Measurements from ENCODE around the gene ASPDH. TPM values are rescaled to one million over a fixed set of nuclear protein-coding genes. Genes with fewer than 3 reads are reported as not detected.

Gene ASPDH
- total RNA-seq, 2 experiments from 2014 or later = not detected

DNA sequence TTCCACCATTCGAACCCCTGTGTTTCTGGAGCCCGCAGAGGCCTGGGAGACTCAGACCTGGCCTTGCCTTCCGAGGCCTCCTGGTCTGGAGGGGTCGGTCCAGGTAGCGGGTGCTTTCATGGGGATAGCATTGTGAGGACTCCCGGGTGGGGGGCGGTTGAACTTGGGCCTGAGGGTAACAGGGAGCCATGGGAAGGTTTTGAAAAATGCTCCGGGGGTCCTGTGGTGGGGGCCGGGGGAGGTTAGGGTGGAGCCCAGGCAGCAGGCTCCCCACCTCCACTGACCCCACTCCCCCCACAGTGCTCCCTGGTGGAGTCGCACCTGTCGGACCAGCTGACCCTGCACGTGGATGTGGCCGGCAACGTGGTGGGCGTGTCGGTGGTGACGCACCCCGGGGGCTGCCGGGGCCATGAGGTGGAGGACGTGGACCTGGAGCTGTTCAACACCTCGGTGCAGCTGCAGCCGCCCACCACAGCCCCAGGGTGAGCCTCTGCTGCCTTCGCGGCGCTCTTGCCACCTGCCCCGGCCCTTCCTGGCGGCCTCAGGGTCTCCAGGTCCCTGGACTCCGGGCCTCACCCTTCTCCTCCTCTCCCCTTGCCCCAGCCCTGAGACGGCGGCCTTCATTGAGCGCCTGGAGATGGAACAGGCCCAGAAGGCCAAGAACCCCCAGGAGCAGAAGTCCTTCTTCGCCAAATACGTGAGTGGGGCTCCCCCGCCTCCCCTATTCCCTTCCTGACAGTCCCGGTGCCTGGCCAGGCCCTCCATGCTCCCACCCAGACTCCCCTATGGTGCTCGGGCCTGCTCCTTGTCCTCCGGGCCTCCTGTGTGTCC is 33.2 kb downstream of the ASPDH start:
- intact Hi-C loops (cut with DNase I, micrococcal nuclease) = no loop called here
- H3K4me3 Mint-ChIP-seq = peak overlapping the region; percentile 31
- no peak overlapping the region for H3K27ac Mint-ChIP-seq
- ATAC-seq (ENCODE audit: poor library complexity) (no peak), DNase-seq (peak in 1 of 14 experiments; percentile 31)
- Histone ChIP-seq H3K27me3 (ENCODE audit: control insufficient read depth in 1 of 2, insufficient read depth in 2 of 2, low read length in 2 of 2) (no peaks in the 10 kb centered on the region), H3K9me3 (ENCODE audit: control insufficient read depth in 1 of 2, insufficient read depth in 1 of 2, low read length in 2 of 2) (peaks cover 0 to 6% of the 10 kb centered on the region in 2 experiments), H3K4me3 (ENCODE audit: low read length) (no peak overlapping the region), H3K36me3 (ENCODE audit: insufficient read depth, low read length) (peaks cover 52% of the 10 kb centered on the region), H3K4me1 (ENCODE audit: insufficient read depth, low read length) (peaks cover 43% of the 10 kb centered on the region), H3K27ac (ENCODE audit: low read depth in 1 of 2, low read length in 2 of 2) (no peak overlapping the region)
- H3K27me3 Mint-ChIP-seq = no peaks in the 10 kb centered on the region
- CTCF ChIA-PET = no interaction called here
- H3K36me3 Mint-ChIP-seq (ENCODE audit: low read depth) = peaks cover 75% of the 10 kb centered on the region
- peaks cover 22% of the 10 kb centered on the region for H3K4me1 Mint-ChIP-seq (ENCODE audit: low read depth)
- TF ChIP-seq, protein P1, sequence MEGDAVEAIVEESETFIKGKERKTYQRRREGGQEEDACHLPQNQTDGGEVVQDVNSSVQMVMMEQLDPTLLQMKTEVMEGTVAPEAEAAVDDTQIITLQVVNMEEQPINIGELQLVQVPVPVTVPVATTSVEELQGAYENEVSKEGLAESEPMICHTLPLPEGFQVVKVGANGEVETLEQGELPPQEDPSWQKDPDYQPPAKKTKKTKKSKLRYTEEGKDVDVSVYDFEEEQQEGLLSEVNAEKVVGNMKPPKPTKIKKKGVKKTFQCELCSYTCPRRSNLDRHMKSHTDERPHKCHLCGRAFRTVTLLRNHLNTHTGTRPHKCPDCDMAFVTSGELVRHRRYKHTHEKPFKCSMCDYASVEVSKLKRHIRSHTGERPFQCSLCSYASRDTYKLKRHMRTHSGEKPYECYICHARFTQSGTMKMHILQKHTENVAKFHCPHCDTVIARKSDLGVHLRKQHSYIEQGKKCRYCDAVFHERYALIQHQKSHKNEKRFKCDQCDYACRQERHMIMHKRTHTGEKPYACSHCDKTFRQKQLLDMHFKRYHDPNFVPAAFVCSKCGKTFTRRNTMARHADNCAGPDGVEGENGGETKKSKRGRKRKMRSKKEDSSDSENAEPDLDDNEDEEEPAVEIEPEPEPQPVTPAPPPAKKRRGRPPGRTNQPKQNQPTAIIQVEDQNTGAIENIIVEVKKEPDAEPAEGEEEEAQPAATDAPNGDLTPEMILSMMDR (IDR thresholded peaks at IDR 0.05) = no peak
- POLR2A ChIA-PET = interaction anchor here (1.8 kb wide), 1 partner anchor 31 kb away, joined by 7 read pairs; the partner anchor contains the start of gene JOSD2
- H3K9me3 Mint-ChIP-seq = no peaks in the 10 kb centered on the region

DNA sequence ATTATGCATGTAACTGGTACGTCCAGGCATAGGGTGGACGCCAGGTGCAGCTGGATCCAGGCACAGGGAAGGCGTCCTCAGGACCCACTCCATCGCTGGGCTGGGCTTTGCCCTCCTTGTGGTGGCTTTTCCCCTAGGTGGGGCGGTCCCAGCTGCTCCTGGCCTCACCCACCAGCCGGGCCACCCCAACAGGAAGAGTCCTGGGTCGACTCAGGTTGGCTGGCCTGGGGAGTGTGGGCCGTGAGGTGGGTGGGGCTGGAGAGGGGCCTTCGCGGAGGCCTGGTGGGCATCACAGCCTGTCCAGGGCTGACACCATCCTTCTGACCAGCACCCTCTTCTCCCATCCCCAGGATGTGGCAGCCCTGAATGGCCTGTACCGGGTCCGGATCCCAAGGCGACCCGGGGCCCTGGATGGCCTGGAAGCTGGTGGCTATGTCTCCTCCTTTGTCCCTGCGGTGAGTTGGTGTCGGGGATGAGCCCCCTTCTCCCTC is 33.9 kb downstream of the ASPDH start:
- POLR2A ChIA-PET = interaction anchor here (1.8 kb wide), 1 partner anchor 31 kb away, joined by 7 read pairs; the partner anchor contains the start of gene JOSD2
- H3K27ac Mint-ChIP-seq = no peak overlapping the region
- Histone ChIP-seq H3K36me3 (ENCODE audit: insufficient read depth, low read length) (peaks cover 52% of the 10 kb centered on the region), H3K4me1 (ENCODE audit: insufficient read depth, low read length) (peaks cover 43% of the 10 kb centered on the region), H3K27ac (ENCODE audit: low read depth in 1 of 2, low read length in 2 of 2) (no peak overlapping the region), H3K4me3 (ENCODE audit: low read length) (no peak overlapping the region), H3K9me3 (ENCODE audit: control insufficient read depth in 1 of 2, insufficient read depth in 1 of 2, low read length in 2 of 2) (peaks cover 0 to 6% of the 10 kb centered on the region in 2 experiments), H3K27me3 (ENCODE audit: control insufficient read depth in 1 of 2, insufficient read depth in 2 of 2, low read length in 2 of 2) (no peaks in the 10 kb centered on the region)
- peaks cover 70% of the 10 kb centered on the region for H3K36me3 Mint-ChIP-seq (ENCODE audit: low read depth)
- H3K4me3 Mint-ChIP-seq = no peak overlapping the region
- intact Hi-C loops (cut with DNase I, micrococcal nuclease) = loop anchor here in 1 of 2 experiments (5.0 kb wide), 1 partner anchor 113 kb away; the partner anchor contains the start of gene NAPSA
- CTCF ChIA-PET = interaction anchor here (0.8 kb wide), 1 partner anchor 123 kb away, joined by 4 read pairs; no protein-coding TSS in a partner anchor
- ATAC-seq (ENCODE audit: poor library complexity) = no peak
- H3K27me3 Mint-ChIP-seq = no peaks in the 10 kb centered on the region
- no peaks in the 10 kb centered on the region for H3K9me3 Mint-ChIP-seq
- H3K4me1 Mint-ChIP-seq (ENCODE audit: low read depth) = peaks cover 22% of the 10 kb centered on the region
- TF ChIP-seq, protein P1 (IDR thresholded peaks at IDR 0.05) = no peak
- DNase-seq = peak in 1 of 14 experiments; percentile 19

DNA sequence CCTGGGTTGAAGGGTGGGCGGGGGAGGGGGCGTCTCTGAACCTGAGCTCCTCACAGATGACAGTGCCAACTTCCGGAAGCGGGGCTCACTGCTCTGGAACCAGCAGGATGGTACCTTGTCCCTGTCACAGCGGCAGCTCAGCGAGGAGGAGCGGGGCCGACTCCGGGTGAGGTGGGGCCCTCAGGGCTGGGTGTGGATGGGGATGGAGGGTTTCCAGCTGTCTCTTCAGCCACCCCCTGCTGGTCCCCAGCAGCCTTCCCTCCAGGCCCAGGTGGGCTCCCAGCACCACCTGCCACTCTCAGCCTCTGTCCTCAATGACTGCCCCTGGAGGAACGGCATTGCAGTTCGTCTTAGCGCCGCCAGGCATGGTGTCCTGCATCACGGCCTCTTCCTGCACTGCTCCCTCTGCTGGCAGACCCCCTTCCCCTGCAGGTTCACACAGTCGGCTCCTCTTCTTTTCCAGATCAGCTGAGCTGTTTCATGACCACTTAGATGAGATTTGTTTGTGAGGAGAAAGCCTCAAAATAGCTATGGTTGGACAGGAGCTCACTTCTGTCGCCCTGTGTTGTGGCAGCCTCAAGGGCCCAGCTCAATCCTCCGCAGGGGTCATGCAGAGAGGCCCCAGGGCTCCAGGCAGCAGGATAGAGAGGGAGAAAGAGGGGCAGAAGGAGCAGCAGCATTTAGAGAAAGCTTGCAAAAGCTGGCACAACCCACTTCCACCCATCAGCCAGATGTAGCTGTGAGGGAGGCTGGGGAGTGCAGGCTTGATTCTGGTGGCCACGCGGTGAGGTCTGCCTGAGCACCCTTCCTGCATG is 34.6 kb downstream of the ASPDH start:
- peak in 2 of 14 experiments; percentile 6 to 54 for DNase-seq
- Mint-ChIP-seq H3K9me3 (no peaks in the 10 kb centered on the region), H3K4me3 (peak overlapping the region; percentile 66), H3K27ac (no peak overlapping the region), H3K27me3 (no peaks in the 10 kb centered on the region), H3K4me1 (ENCODE audit: low read depth) (peaks cover 22% of the 10 kb centered on the region), H3K36me3 (ENCODE audit: low read depth) (peaks cover 63% of the 10 kb centered on the region)
- TF ChIP-seq, protein P1 (IDR thresholded peaks at IDR 0.05) = no peak
- Histone ChIP-seq H3K27me3 (ENCODE audit: control insufficient read depth in 1 of 2, insufficient read depth in 2 of 2, low read length in 2 of 2) (no peaks in the 10 kb centered on the region), H3K4me1 (ENCODE audit: insufficient read depth, low read length) (peaks cover 43% of the 10 kb centered on the region), H3K27ac (ENCODE audit: low read depth in 1 of 2, low read length in 2 of 2) (no peak overlapping the region), H3K4me3 (ENCODE audit: low read length) (no peak overlapping the region), H3K9me3 (ENCODE audit: control insufficient read depth in 1 of 2, insufficient read depth in 1 of 2, low read length in 2 of 2) (peaks cover 0 to 6% of the 10 kb centered on the region in 2 experiments), H3K36me3 (ENCODE audit: insufficient read depth, low read length) (peaks cover 52% of the 10 kb centered on the region)
- intact Hi-C loops (cut with DNase I, micrococcal nuclease) = loop anchor here in 1 of 2 experiments (5.0 kb wide), 1 partner anchor 112 kb away; the partner anchor contains the start of gene NAPSA
- ChIA-PET POLR2A (interaction anchor here (1.8 kb wide), 1 partner anchor 32 kb away, joined by 7 read pairs; the partner anchor contains the start of gene JOSD2), CTCF (interaction anchor here (0.8 kb wide), 1 partner anchor 122 kb away, joined by 4 read pairs; no protein-coding TSS in a partner anchor)
- ATAC-seq (ENCODE audit: poor library complexity) = no peak
